Neural cell (in vitro differentiated cells): ENCODE data around the gene FSCN2. TPM values are rescaled to one million over a fixed set of nuclear protein-coding genes. Genes with fewer than 3 reads are reported as not detected.

Experiments
- H2AFZ ChIP-seq: fragments of 200-600, 300-800 bp; sonication (generic), shearing (Covaris generic); 2 replicates; pipeline ENCODE4 v1.6.0; 2014; ENCODE audit warnings: low read depth, mild to moderate bottlenecking, antibody characterized with exemption, low read length, moderate library complexity
- H3F3A ChIP-seq: fragments of 200-600 bp; shearing (Covaris generic); 2 replicates; pipeline ENCODE4 v1.6.1; 2016; ENCODE audit warnings: mild to moderate bottlenecking, moderate library complexity, mixed read lengths, antibody characterized with exemption, low read length; ENCODE audit not compliant: insufficient read depth, poor library complexity, severe bottlenecking
- H3K27ac ChIP-seq: fragments of 200-600, 300-800 bp; sonication (generic), shearing (Covaris generic); 2 replicates; pipeline ENCODE4 v1.5.1; 2014; ENCODE audit warnings: mild to moderate bottlenecking, low read length, moderate library complexity
- H3K27me3 ChIP-seq: fragments of 300-800, 200-600 bp; sonication (generic), shearing (Covaris generic); 2 replicates; pipeline ENCODE4 v1.6.0; 2014; ENCODE audit warnings: mild to moderate bottlenecking, low read depth, low read length, moderate library complexity; ENCODE audit not compliant: insufficient read depth
- H3K36me3 ChIP-seq: fragments of 300-800, 200-600 bp; sonication (generic), shearing (Covaris generic); 2 replicates; pipeline ENCODE4 v1.5.1; 2014; ENCODE audit warnings: mild to moderate bottlenecking, antibody characterized with exemption, low read length, moderate library complexity; ENCODE audit not compliant: insufficient read depth
- H3K4me2 ChIP-seq: fragments of 300-800, 200-600 bp; sonication (generic), shearing (Covaris generic); 2 replicates; pipeline ENCODE4 v1.6.0; 2014; ENCODE audit warnings: mild to moderate bottlenecking, low read length
- H3K4me3 ChIP-seq: fragments of 300-800, 200-600 bp; sonication (generic), shearing (Covaris generic); 2 replicates; pipeline ENCODE4 v1.5.1; 2014; ENCODE audit warnings: mild to moderate bottlenecking, low read length, moderate library complexity
- H3K79me2 ChIP-seq: fragments of 200-600 bp; shearing (Covaris generic); replicated peaks from 2 replicates; pipeline ENCODE4 v1.6.0; 2014; ENCODE audit warnings: mild to moderate bottlenecking, low read length, moderate library complexity; ENCODE audit not compliant: insufficient read depth
- H3K9ac ChIP-seq: fragments of 300-800, 200-600 bp; sonication (generic), shearing (Covaris generic); 2 replicates; pipeline ENCODE4 v1.6.1; 2016; ENCODE audit warnings: mild to moderate bottlenecking, low read length, mixed read lengths
- H3K9me2 ChIP-seq: fragments of 200-600 bp; shearing (Covaris generic); 2 replicates; pipeline ENCODE4 v1.6.1; 2016; ENCODE audit warnings: mild to moderate bottlenecking, low read length, mixed read lengths; ENCODE audit not compliant: insufficient read depth
- H3K9me3 ChIP-seq: fragments of 200-600, 300-800 bp; sonication (generic), shearing (Covaris generic); 2 replicates; pipeline ENCODE4 v1.6.1; 2016; ENCODE audit warnings: mild to moderate bottlenecking, mixed run types, low read length, moderate library complexity, mixed read lengths
- H4K20me1 ChIP-seq: fragments of 200-600 bp; shearing (Covaris generic); 2 replicates; pipeline ENCODE4 v1.6.1; 2016; ENCODE audit warnings: mild to moderate bottlenecking, mixed run types; ENCODE audit not compliant: insufficient read depth
- CTCF ChIP-seq: fragments of 450-650 bp; IDR thresholded peaks from 2 replicates; pipeline ENCODE4 v1.5.1; 2014; ENCODE audit warnings: antibody characterized with exemption, mild to moderate bottlenecking, moderate library complexity; ENCODE audit not compliant: poor library complexity, severe bottlenecking
- EP300 ChIP-seq: fragments of 450-650 bp; conservative IDR thresholded peaks from 2 replicates; pipeline ENCODE4 v1.6.1; 2014; ENCODE audit warnings: antibody characterized with exemption, mild to moderate bottlenecking, moderate library complexity; ENCODE audit not compliant: poor library complexity, severe bottlenecking
- EZH2 ChIP-seq: fragments of 200-600, 300-800 bp; shearing (Covaris generic), sonication (generic); IDR thresholded peaks from 2 replicates; pipeline ENCODE4 v1.6.1; 2014; ENCODE audit warnings: antibody characterized with exemption, low read length, borderline replicate concordance, mild to moderate bottlenecking; ENCODE audit not compliant: insufficient read depth, poor library complexity, severe bottlenecking
- MXI1 ChIP-seq: fragments of 450-650 bp; conservative IDR thresholded peaks from 2 replicates; pipeline ENCODE4 v1.6.1; 2014; ENCODE audit warnings: antibody characterized with exemption, mild to moderate bottlenecking; ENCODE audit not compliant: poor library complexity, severe bottlenecking
- POLR2AphosphoS5 ChIP-seq: IDR thresholded peaks from 2 replicates; pipeline ENCODE4 v1.6.1; 2012
- RAD21 ChIP-seq: fragments of 450-650 bp; conservative IDR thresholded peaks from 2 replicates; pipeline ENCODE4 v1.6.1; 2014; ENCODE audit warnings: antibody characterized with exemption, mild to moderate bottlenecking, moderate library complexity
- REST ChIP-seq: IDR thresholded peaks from 2 replicates; pipeline ENCODE4 v1.6.1; 2012; ENCODE audit warnings: borderline replicate concordance
- SMC3 ChIP-seq: fragments of 450-650 bp; conservative IDR thresholded peaks from 2 replicates; pipeline ENCODE4 v1.6.1; 2014; ENCODE audit warnings: antibody characterized with exemption, mild to moderate bottlenecking, moderate library complexity; ENCODE audit not compliant: poor library complexity
- TAF1 ChIP-seq: IDR thresholded peaks from 2 replicates; pipeline ENCODE4 v1.6.1; 2012; ENCODE audit warnings: low read depth
- polyA plus RNA-seq: library from polyadenylated mRNA; depleted of rRNA; stranded (reverse); fragments of >200 nt; gene quantifications from 2 replicates; pipeline ENCODE4 v1.2.3, GENCODE V29; 2014

The FSCN2 gene
- polyA plus RNA-seq, 1 donor from 2014 or later = 4.8 TPM

GRCh38 chr17:81558941-81559806 lies 31.0 kb downstream of the FSCN2 start:
- Histone ChIP-seq H3K79me2 (no peaks in the 10 kb centered on the region), H3K4me2 (no peak overlapping the region), H3K4me3 (no peak overlapping the region), H3K27ac (no peak overlapping the region), H2AFZ (no peak overlapping the region), H3K9me2 (no peaks in the 10 kb centered on the region), H3K9ac (no peak overlapping the region), H3K27me3 (no peaks in the 10 kb centered on the region), H4K20me1 (no peaks in the 10 kb centered on the region), H3K36me3 (no peaks in the 10 kb centered on the region), H3K9me3 (no peaks in the 10 kb centered on the region), H3F3A (no peaks in the 10 kb centered on the region)
- TF ChIP-seq SMC3 (no peak), EZH2 (no peak), EP300 (no peak), TAF1 (no peak), RAD21 (no peak), REST (no peak), CTCF (no peak), MXI1 (no peak), POLR2AphosphoS5 (no peak)

- TF ChIP-seq REST (no peak), CTCF (no peak), MXI1 (no peak)
- no peaks in the 10 kb centered on the region for H3K27me3 ChIP-seq
- H2AFZ ChIP-seq = no peak overlapping the region
- no peak overlapping the region for H3K9ac ChIP-seq
- no peaks in the 10 kb centered on the region for H3K36me3 ChIP-seq
- H3K9me3 ChIP-seq = no peaks in the 10 kb centered on the region
- H3K79me2 ChIP-seq = no peaks in the 10 kb centered on the region
- no peaks in the 10 kb centered on the region for H3K9me2 ChIP-seq
- H3K4me3 ChIP-seq = no peak overlapping the region
- H4K20me1 ChIP-seq = no peaks in the 10 kb centered on the region
- H3F3A ChIP-seq = no peaks in the 10 kb centered on the region
- H3K4me2 ChIP-seq = no peak overlapping the region
- no peak overlapping the region for H3K27ac ChIP-seq
These were observed 33.3 kb downstream of the FSCN2 start for GRCh38 chr17:81561494-81561885.
